ENCODE data around the gene TAX1BP1.

Gene TAX1BP1

GRCh38 chr7:27779873-27780272, 39.9 kb downstream of the TAX1BP1 start:
- H3K9me3 ChIP-seq (ENCODE audit: control insufficient read depth, insufficient read depth, low read length) = no peaks in the 10 kb centered on the region
- no peaks in the 10 kb centered on the region for H3K4me1 ChIP-seq (ENCODE audit: control insufficient read depth, insufficient read depth, low read length)
- no peak for DNase-seq (ENCODE audit: low read depth, low spot score)
- H3K27ac ChIP-seq (ENCODE audit: low read length) = no peak overlapping the region
- no peaks in the 10 kb centered on the region for H3K36me3 ChIP-seq (ENCODE audit: control insufficient read depth, insufficient read depth, low read length)
- H3K4me3 ChIP-seq (ENCODE audit: low read length) = no peak overlapping the region
- H3K27me3 ChIP-seq (ENCODE audit: control insufficient read depth, insufficient read depth, low read length) = no peaks in the 10 kb centered on the region

DNA sequence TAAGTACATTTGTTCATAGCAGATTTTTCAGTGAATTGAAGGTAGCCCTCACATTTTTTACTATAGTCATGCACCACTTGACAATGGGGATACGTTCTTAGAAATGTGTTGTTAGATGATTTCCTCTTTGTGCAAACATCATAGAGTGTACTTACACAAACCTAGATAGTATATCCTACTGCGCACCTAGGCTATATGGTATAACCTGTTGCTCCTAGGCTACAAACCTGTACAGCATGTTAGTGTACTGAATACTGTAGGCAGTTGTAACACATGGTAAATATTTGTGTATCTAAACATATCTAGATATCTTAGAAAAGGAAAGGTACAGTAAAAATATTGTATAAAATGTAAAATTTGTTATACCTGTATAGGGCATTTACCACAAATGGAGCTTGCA, 41.2 kb downstream of the TAX1BP1 start:
- no peak for DNase-seq (ENCODE audit: low read depth, low spot score)
- Histone ChIP-seq H3K27ac (ENCODE audit: low read length) (no peak overlapping the region), H3K9me3 (ENCODE audit: control insufficient read depth, insufficient read depth, low read length) (no peaks in the 10 kb centered on the region), H3K27me3 (ENCODE audit: control insufficient read depth, insufficient read depth, low read length) (no peaks in the 10 kb centered on the region), H3K4me1 (ENCODE audit: control insufficient read depth, insufficient read depth, low read length) (no peaks in the 10 kb centered on the region), H3K36me3 (ENCODE audit: control insufficient read depth, insufficient read depth, low read length) (no peaks in the 10 kb centered on the region), H3K4me3 (ENCODE audit: low read length) (no peak overlapping the region)
- WGBS (ENCODE audit: insufficient coverage, insufficient read length) = no CpG with 5 or more reads among the region's 2 CpGs

DNA sequence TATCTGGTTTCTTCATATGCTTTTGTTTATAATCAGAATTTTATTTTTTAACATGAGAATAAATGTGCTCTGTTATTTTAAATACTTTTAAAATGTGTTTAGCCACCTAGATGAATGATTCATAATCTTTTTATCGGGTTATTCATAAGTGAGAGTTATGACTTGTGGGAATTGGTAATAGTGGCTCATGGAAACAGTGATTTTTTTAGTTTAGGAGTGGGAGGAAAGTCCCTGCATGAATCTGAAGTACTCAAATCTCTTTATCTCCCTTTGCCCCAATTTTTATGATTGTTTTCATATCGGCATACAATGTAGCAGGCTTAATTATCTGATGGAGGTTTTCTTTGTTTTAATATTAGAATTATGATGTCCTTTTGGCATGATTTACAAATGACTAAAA, 42.9 kb downstream of the TAX1BP1 start:
- Histone ChIP-seq H3K27ac (ENCODE audit: low read length) (no peak overlapping the region), H3K36me3 (ENCODE audit: control insufficient read depth, insufficient read depth, low read length) (no peaks in the 10 kb centered on the region)

DNA sequence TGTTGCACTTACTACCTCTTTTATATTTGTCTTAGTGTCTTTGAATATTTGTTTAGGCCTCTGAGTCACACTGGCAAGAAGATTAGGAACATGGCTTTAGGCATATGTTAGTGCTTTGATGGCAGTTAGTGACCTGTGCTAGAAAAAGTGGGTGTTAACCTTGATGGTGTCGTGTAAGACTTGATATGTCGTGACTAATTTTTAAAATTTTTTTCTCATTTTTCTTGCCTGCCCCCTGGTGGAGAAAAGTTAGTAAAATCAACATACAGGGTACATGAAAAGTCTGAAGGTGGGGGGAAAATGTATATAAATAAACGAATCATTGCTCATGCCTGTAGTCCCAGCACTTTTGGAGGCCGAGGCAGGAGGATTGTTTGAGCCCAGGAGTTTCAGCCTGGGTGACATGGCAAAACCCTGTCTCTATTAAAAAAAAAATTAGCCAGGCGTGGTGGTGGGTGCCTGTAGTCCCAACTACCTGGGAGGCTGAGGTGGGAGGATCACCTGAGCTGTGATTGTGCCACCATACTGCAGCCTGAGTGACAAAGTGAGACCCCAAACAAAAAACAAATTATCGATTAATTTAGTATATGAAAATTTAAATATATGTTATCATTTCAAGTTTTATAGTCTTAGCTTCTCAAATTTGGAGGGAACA, 44.6 kb downstream of the TAX1BP1 start:
- DNase-seq (ENCODE audit: low read depth, low spot score) = no peak
- WGBS (ENCODE audit: insufficient coverage, insufficient read length) = no CpG with 5 or more reads among the region's 6 CpGs

More for the DNA sequence above, 42.9 kb downstream of the TAX1BP1 start:
- no peaks in the 10 kb centered on the region for H3K4me1 ChIP-seq (ENCODE audit: control insufficient read depth, insufficient read depth, low read length)
- H3K9me3 ChIP-seq (ENCODE audit: control insufficient read depth, insufficient read depth, low read length) = no peaks in the 10 kb centered on the region
- WGBS (ENCODE audit: insufficient coverage, insufficient read length) = no CpG with 5 or more reads among the region's 2 CpGs
- DNase-seq (ENCODE audit: low read depth, low spot score) = no peak
- H3K4me3 ChIP-seq (ENCODE audit: low read length) = no peak overlapping the region
- no peaks in the 10 kb centered on the region for H3K27me3 ChIP-seq (ENCODE audit: control insufficient read depth, insufficient read depth, low read length)

GRCh38 chr7:27788437-27788836, 48.5 kb downstream of the TAX1BP1 start:
- Histone ChIP-seq H3K27ac (ENCODE audit: low read length) (no peak overlapping the region), H3K4me1 (ENCODE audit: control insufficient read depth, insufficient read depth, low read length) (no peaks in the 10 kb centered on the region), H3K4me3 (ENCODE audit: low read length) (no peak overlapping the region), H3K27me3 (ENCODE audit: control insufficient read depth, insufficient read depth, low read length) (no peaks in the 10 kb centered on the region), H3K9me3 (ENCODE audit: control insufficient read depth, insufficient read depth, low read length) (no peaks in the 10 kb centered on the region), H3K36me3 (ENCODE audit: control insufficient read depth, insufficient read depth, low read length) (no peaks in the 10 kb centered on the region)
- no peak for DNase-seq (ENCODE audit: low read depth, low spot score)

More for the DNA sequence above, 44.6 kb downstream of the TAX1BP1 start:
- Histone ChIP-seq H3K36me3 (ENCODE audit: control insufficient read depth, insufficient read depth, low read length) (no peaks in the 10 kb centered on the region), H3K4me3 (ENCODE audit: low read length) (no peak overlapping the region), H3K9me3 (ENCODE audit: control insufficient read depth, insufficient read depth, low read length) (no peaks in the 10 kb centered on the region), H3K4me1 (ENCODE audit: control insufficient read depth, insufficient read depth, low read length) (no peaks in the 10 kb centered on the region), H3K27me3 (ENCODE audit: control insufficient read depth, insufficient read depth, low read length) (no peaks in the 10 kb centered on the region), H3K27ac (ENCODE audit: low read length) (no peak overlapping the region)

DNA sequence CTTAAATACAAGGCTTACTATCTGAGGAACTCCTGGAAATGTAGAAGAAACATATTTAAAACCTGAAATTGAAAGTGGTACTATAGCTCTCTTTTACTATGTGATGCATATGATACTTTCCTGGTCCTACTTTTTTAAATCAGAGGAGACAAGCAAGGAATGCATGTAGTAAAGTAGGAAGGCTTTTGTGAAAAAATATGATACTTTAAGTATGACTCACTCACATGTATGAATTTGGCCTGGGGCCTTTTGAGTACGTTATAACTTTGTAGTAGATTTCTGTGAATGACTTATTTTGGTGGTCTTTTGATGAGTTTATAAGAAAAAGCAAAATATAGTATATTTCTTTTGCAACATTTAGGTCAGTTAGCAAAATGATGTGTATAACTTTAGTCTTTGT, 53.8 kb downstream of the TAX1BP1 start:
- DNase-seq (ENCODE audit: low read depth, low spot score) = no peak
- H3K9me3 ChIP-seq (ENCODE audit: control insufficient read depth, insufficient read depth, low read length) = no peaks in the 10 kb centered on the region
- no peak overlapping the region for H3K27ac ChIP-seq (ENCODE audit: low read length)
- no peak overlapping the region for H3K4me3 ChIP-seq (ENCODE audit: low read length)
- WGBS (ENCODE audit: insufficient coverage, insufficient read length) = no CpG with 5 or more reads among the region's 1 CpG
- no peaks in the 10 kb centered on the region for H3K27me3 ChIP-seq (ENCODE audit: control insufficient read depth, insufficient read depth, low read length)
- no peaks in the 10 kb centered on the region for H3K36me3 ChIP-seq (ENCODE audit: control insufficient read depth, insufficient read depth, low read length)
- H3K4me1 ChIP-seq (ENCODE audit: control insufficient read depth, insufficient read depth, low read length) = no peaks in the 10 kb centered on the region

GRCh38 chr7:27795977-27796376, 56.0 kb downstream of the TAX1BP1 start:
- H3K36me3 ChIP-seq (ENCODE audit: control insufficient read depth, insufficient read depth, low read length) = no peaks in the 10 kb centered on the region
- WGBS (ENCODE audit: insufficient coverage, insufficient read length) = no CpG with 5 or more reads among the region's 1 CpG

GRCh38 chr7:27799212-27799611, 59.2 kb downstream of the TAX1BP1 start:
- H3K9me3 ChIP-seq (ENCODE audit: control insufficient read depth, insufficient read depth, low read length) = no peaks in the 10 kb centered on the region
- no peaks in the 10 kb centered on the region for H3K36me3 ChIP-seq (ENCODE audit: control insufficient read depth, insufficient read depth, low read length)
- no peaks in the 10 kb centered on the region for H3K27me3 ChIP-seq (ENCODE audit: control insufficient read depth, insufficient read depth, low read length)
- no peak overlapping the region for H3K27ac ChIP-seq (ENCODE audit: low read length)
- H3K4me3 ChIP-seq (ENCODE audit: low read length) = no peak overlapping the region
- no peaks in the 10 kb centered on the region for H3K4me1 ChIP-seq (ENCODE audit: control insufficient read depth, insufficient read depth, low read length)
- DNase-seq (ENCODE audit: low read depth, low spot score) = no peak
- no CpG with 5 or more reads among the region's 2 CpGs for WGBS (ENCODE audit: insufficient coverage, insufficient read length)

More at GRCh38 chr7:27795977-27796376, 56.0 kb downstream of the TAX1BP1 start:
- no peak for DNase-seq (ENCODE audit: low read depth, low spot score)
- H3K4me1 ChIP-seq (ENCODE audit: control insufficient read depth, insufficient read depth, low read length) = no peaks in the 10 kb centered on the region
- H3K9me3 ChIP-seq (ENCODE audit: control insufficient read depth, insufficient read depth, low read length) = no peaks in the 10 kb centered on the region
- H3K4me3 ChIP-seq (ENCODE audit: low read length) = no peak overlapping the region
- H3K27me3 ChIP-seq (ENCODE audit: control insufficient read depth, insufficient read depth, low read length) = no peaks in the 10 kb centered on the region
- H3K27ac ChIP-seq (ENCODE audit: low read length) = no peak overlapping the region

- Histone ChIP-seq H3K4me1 (ENCODE audit: control insufficient read depth, insufficient read depth, low read length) (no peaks in the 10 kb centered on the region), H3K27ac (ENCODE audit: low read length) (no peak overlapping the region), H3K27me3 (ENCODE audit: control insufficient read depth, insufficient read depth, low read length) (no peaks in the 10 kb centered on the region), H3K4me3 (ENCODE audit: low read length) (no peak overlapping the region), H3K36me3 (ENCODE audit: control insufficient read depth, insufficient read depth, low read length) (no peaks in the 10 kb centered on the region), H3K9me3 (ENCODE audit: control insufficient read depth, insufficient read depth, low read length) (no peaks in the 10 kb centered on the region)
- 100% methylated on average over 1 of the region's 2 CpGs for WGBS (ENCODE audit: insufficient coverage, insufficient read length)
- no peak for DNase-seq (ENCODE audit: low read depth, low spot score)
Measured at GRCh38 chr7:27802999-27803398, 63.0 kb downstream of the TAX1BP1 start.

GRCh38 chr7:27804139-27804538, 64.2 kb downstream of the TAX1BP1 start:
- no CpG with 5 or more reads among the region's 3 CpGs for WGBS (ENCODE audit: insufficient coverage, insufficient read length)
- no peaks in the 10 kb centered on the region for H3K4me1 ChIP-seq (ENCODE audit: control insufficient read depth, insufficient read depth, low read length)
- no peak for DNase-seq (ENCODE audit: low read depth, low spot score)
- no peak overlapping the region for H3K4me3 ChIP-seq (ENCODE audit: low read length)
- no peaks in the 10 kb centered on the region for H3K36me3 ChIP-seq (ENCODE audit: control insufficient read depth, insufficient read depth, low read length)
- no peaks in the 10 kb centered on the region for H3K27me3 ChIP-seq (ENCODE audit: control insufficient read depth, insufficient read depth, low read length)
- no peak overlapping the region for H3K27ac ChIP-seq (ENCODE audit: low read length)
- H3K9me3 ChIP-seq (ENCODE audit: control insufficient read depth, insufficient read depth, low read length) = no peaks in the 10 kb centered on the region

- H3K27me3 ChIP-seq (ENCODE audit: control insufficient read depth, insufficient read depth, low read length) = no peaks in the 10 kb centered on the region
- H3K4me1 ChIP-seq (ENCODE audit: control insufficient read depth, insufficient read depth, low read length) = no peaks in the 10 kb centered on the region
- WGBS (ENCODE audit: insufficient coverage, insufficient read length) = no CpG with 5 or more reads among the region's 2 CpGs
- no peak for DNase-seq (ENCODE audit: low read depth, low spot score)
- H3K36me3 ChIP-seq (ENCODE audit: control insufficient read depth, insufficient read depth, low read length) = no peaks in the 10 kb centered on the region
- no peaks in the 10 kb centered on the region for H3K9me3 ChIP-seq (ENCODE audit: control insufficient read depth, insufficient read depth, low read length)
- no peak overlapping the region for H3K27ac ChIP-seq (ENCODE audit: low read length)
- H3K4me3 ChIP-seq (ENCODE audit: low read length) = no peak overlapping the region
Measured at GRCh38 chr7:27808626-27809025, 68.7 kb downstream of the TAX1BP1 start.
